Memory B cell (primary cell): ENCODE data around the gene CDHR1.

Experiments used
- ATAC-seq: fragments of 150-1000 bp; cut with Tn5 transposase; 2 replicates; pipeline ENCODE4 v1.10.0; 2021; ENCODE audit warnings: low read depth, mild to moderate bottlenecking, moderate library complexity
- DNase-seq, 2 donors: peaks; one replicate each; pipeline ENCODE4 v3.0.0; 2022; ENCODE audit warnings: low spot score in 2 of 2
- H3K27ac Mint-ChIP-seq: one replicate; pipeline ENCODE4 v1.8.0; 2022; ENCODE audit warnings: mild to moderate bottlenecking, moderate library complexity, mixed read lengths
- H3K27me3 Mint-ChIP-seq: one replicate; pipeline ENCODE4 v1.8.0; 2022; ENCODE audit warnings: mixed read lengths
- H3K36me3 Mint-ChIP-seq: one replicate; pipeline ENCODE4 v1.8.0; 2022; ENCODE audit warnings: mild to moderate bottlenecking, mixed read lengths
- H3K4me1 Mint-ChIP-seq: one replicate; pipeline ENCODE4 v1.8.0; 2022; ENCODE audit warnings: mixed read lengths
- H3K4me3 Mint-ChIP-seq: one replicate; pipeline ENCODE4 v1.8.0; 2022; ENCODE audit warnings: mild to moderate bottlenecking, moderate library complexity, mixed read lengths
- H3K9me3 Mint-ChIP-seq: one replicate; pipeline ENCODE4 v1.8.0; 2022; ENCODE audit warnings: mixed read lengths

The CDHR1 gene

GRCh38 chr10:84200537-84201243 is 6.4 kb downstream of the CDHR1 start:
- Mint-ChIP-seq H3K4me1 (peaks cover 4% of the 10 kb centered on the region), H3K4me3 (no peak overlapping the region), H3K36me3 (no peaks in the 10 kb centered on the region), H3K9me3 (no peaks in the 10 kb centered on the region), H3K27ac (no peak overlapping the region), H3K27me3 (peaks cover 11% of the 10 kb centered on the region)
- ATAC-seq = no peak
- DNase-seq = no peak

GRCh38 chr10:84201244-84201606 is 6.9 kb downstream of the CDHR1 start:
- DNase-seq (no peak), ATAC-seq (no peak)
- Mint-ChIP-seq H3K9me3 (no peaks in the 10 kb centered on the region), H3K27ac (no peak overlapping the region), H3K27me3 (peaks cover 9% of the 10 kb centered on the region), H3K4me3 (no peak overlapping the region), H3K36me3 (no peaks in the 10 kb centered on the region), H3K4me1 (peaks cover 4% of the 10 kb centered on the region)

GRCh38 chr10:84201682-84202081 is 7.3 kb downstream of the CDHR1 start:
- no peaks in the 10 kb centered on the region for H3K9me3 Mint-ChIP-seq
- no peak for DNase-seq
- H3K4me3 Mint-ChIP-seq = no peak overlapping the region
- H3K27me3 Mint-ChIP-seq = peaks cover 10% of the 10 kb centered on the region
- no peaks in the 10 kb centered on the region for H3K36me3 Mint-ChIP-seq
- no peak overlapping the region for H3K27ac Mint-ChIP-seq
- peaks cover 4% of the 10 kb centered on the region for H3K4me1 Mint-ChIP-seq
- ATAC-seq = no peak

GRCh38 chr10:84202349-84202748 is 8.0 kb downstream of the CDHR1 start:
- ATAC-seq = no peak
- Mint-ChIP-seq H3K27ac (no peak overlapping the region), H3K27me3 (peaks cover 17% of the 10 kb centered on the region)

GRCh38 chr10:84204122-84204521 is 9.8 kb downstream of the CDHR1 start:
- ATAC-seq = peak; percentile 29
- H3K9me3 Mint-ChIP-seq = no peaks in the 10 kb centered on the region
- H3K4me1 Mint-ChIP-seq = peaks cover 4% of the 10 kb centered on the region
- H3K4me3 Mint-ChIP-seq = no peak overlapping the region
- H3K27ac Mint-ChIP-seq = no peak overlapping the region
- no peaks in the 10 kb centered on the region for H3K36me3 Mint-ChIP-seq
- peaks cover 16% of the 10 kb centered on the region for H3K27me3 Mint-ChIP-seq
- no peak for DNase-seq

More at GRCh38 chr10:84202349-84202748, 8.0 kb downstream of the CDHR1 start:
- no peak for DNase-seq
- Mint-ChIP-seq H3K4me1 (peaks cover 4% of the 10 kb centered on the region), H3K4me3 (no peak overlapping the region), H3K9me3 (no peaks in the 10 kb centered on the region), H3K36me3 (no peaks in the 10 kb centered on the region)

GRCh38 chr10:84204610-84205009 is 10.3 kb downstream of the CDHR1 start:
- DNase-seq (no peak), ATAC-seq (no peak)
- no peaks in the 10 kb centered on the region for H3K9me3 Mint-ChIP-seq
- H3K27me3 Mint-ChIP-seq = peaks cover 16% of the 10 kb centered on the region
- no peak overlapping the region for H3K27ac Mint-ChIP-seq
- H3K4me3 Mint-ChIP-seq = no peak overlapping the region
- H3K36me3 Mint-ChIP-seq = no peaks in the 10 kb centered on the region
- H3K4me1 Mint-ChIP-seq = peaks cover 4% of the 10 kb centered on the region

- Mint-ChIP-seq H3K4me3 (no peak overlapping the region), H3K4me1 (peaks cover 4% of the 10 kb centered on the region), H3K9me3 (no peaks in the 10 kb centered on the region), H3K36me3 (no peaks in the 10 kb centered on the region), H3K27ac (no peak overlapping the region), H3K27me3 (peaks cover 14% of the 10 kb centered on the region)
- DNase-seq (peak; percentile 59 to 73), ATAC-seq (peak; percentile 85)
Measured at GRCh38 chr10:84205049-84205852, 10.9 kb downstream of the CDHR1 start.

GRCh38 chr10:84205853-84206525 is 11.7 kb downstream of the CDHR1 start:
- peaks cover 14% of the 10 kb centered on the region for H3K27me3 Mint-ChIP-seq
- H3K27ac Mint-ChIP-seq = no peak overlapping the region
- H3K4me1 Mint-ChIP-seq = peaks cover 4% of the 10 kb centered on the region
- H3K9me3 Mint-ChIP-seq = no peaks in the 10 kb centered on the region
- no peak for ATAC-seq
- no peak overlapping the region for H3K4me3 Mint-ChIP-seq
- DNase-seq = no peak
- H3K36me3 Mint-ChIP-seq = no peaks in the 10 kb centered on the region

- Mint-ChIP-seq H3K4me1 (peaks cover 4% of the 10 kb centered on the region), H3K27ac (no peak overlapping the region), H3K4me3 (no peak overlapping the region), H3K27me3 (peaks cover 14% of the 10 kb centered on the region), H3K9me3 (no peaks in the 10 kb centered on the region), H3K36me3 (no peaks in the 10 kb centered on the region)
- DNase-seq = no peak
- no peak for ATAC-seq
Measured at GRCh38 chr10:84208023-84208422, 13.7 kb downstream of the CDHR1 start.

GRCh38 chr10:84211566-84211965 is 17.2 kb downstream of the CDHR1 start:
- DNase-seq = no peak
- no peaks in the 10 kb centered on the region for H3K36me3 Mint-ChIP-seq
- peaks cover 19% of the 10 kb centered on the region for H3K27me3 Mint-ChIP-seq
- H3K9me3 Mint-ChIP-seq = no peaks in the 10 kb centered on the region
- no peak overlapping the region for H3K27ac Mint-ChIP-seq
- H3K4me3 Mint-ChIP-seq = no peak overlapping the region
- ATAC-seq = no peak
- no peaks in the 10 kb centered on the region for H3K4me1 Mint-ChIP-seq

- Mint-ChIP-seq H3K27ac (no peak overlapping the region), H3K4me1 (no peaks in the 10 kb centered on the region), H3K27me3 (peaks cover 14% of the 10 kb centered on the region), H3K4me3 (no peak overlapping the region), H3K36me3 (no peaks in the 10 kb centered on the region), H3K9me3 (no peaks in the 10 kb centered on the region)
- DNase-seq = no peak
- ATAC-seq = no peak
Measured at GRCh38 chr10:84212014-84212413, 17.7 kb downstream of the CDHR1 start.

GRCh38 chr10:84213076-84213475 is 18.7 kb downstream of the CDHR1 start:
- Mint-ChIP-seq H3K27ac (no peak overlapping the region), H3K27me3 (peaks cover 11% of the 10 kb centered on the region), H3K9me3 (no peaks in the 10 kb centered on the region), H3K36me3 (no peaks in the 10 kb centered on the region), H3K4me1 (no peaks in the 10 kb centered on the region), H3K4me3 (no peak overlapping the region)
- no peak for DNase-seq
- no peak for ATAC-seq

GRCh38 chr10:84214046-84214572 is 19.8 kb downstream of the CDHR1 start:
- Mint-ChIP-seq H3K9me3 (no peaks in the 10 kb centered on the region), H3K27me3 (peaks cover 9% of the 10 kb centered on the region), H3K4me1 (no peaks in the 10 kb centered on the region), H3K27ac (no peak overlapping the region), H3K36me3 (no peaks in the 10 kb centered on the region), H3K4me3 (no peak overlapping the region)
- ATAC-seq (no peak), DNase-seq (no peak)

- Mint-ChIP-seq H3K4me1 (no peaks in the 10 kb centered on the region), H3K9me3 (peaks cover 3% of the 10 kb centered on the region), H3K27me3 (peaks cover 11% of the 10 kb centered on the region), H3K27ac (no peak overlapping the region), H3K36me3 (no peaks in the 10 kb centered on the region), H3K4me3 (no peak overlapping the region)
- DNase-seq (no peak), ATAC-seq (peak; percentile 51)
Measured at GRCh38 chr10:84214612-84215235, 20.4 kb downstream of the CDHR1 start.
